Prostate gland (tissue), 2 donors: ENCODE data around the gene NCF2.

Source experiments
- CTCF ChIP-seq, 4 experiments: fragments of 200-600 bp in 2 of 4; fragments of 450-650 bp in 2 of 4; sonication (generic) in 2 of 4; IDR thresholded peaks; 1 replicate in 3 of 4; 2 replicates in 1 of 4; pipeline ENCODE4 v1.5.1; 2016 to 2019; ENCODE audit warnings: antibody characterized with exemption in 4 of 4, mild to moderate bottlenecking in 2 of 4, moderate library complexity in 2 of 4
- POLR2A ChIP-seq: fragments of 450-650 bp; IDR thresholded peaks from one replicate; pipeline ENCODE4 v1.6.1; 2016; ENCODE audit warnings: antibody characterized with exemption, mild to moderate bottlenecking

DNA sequence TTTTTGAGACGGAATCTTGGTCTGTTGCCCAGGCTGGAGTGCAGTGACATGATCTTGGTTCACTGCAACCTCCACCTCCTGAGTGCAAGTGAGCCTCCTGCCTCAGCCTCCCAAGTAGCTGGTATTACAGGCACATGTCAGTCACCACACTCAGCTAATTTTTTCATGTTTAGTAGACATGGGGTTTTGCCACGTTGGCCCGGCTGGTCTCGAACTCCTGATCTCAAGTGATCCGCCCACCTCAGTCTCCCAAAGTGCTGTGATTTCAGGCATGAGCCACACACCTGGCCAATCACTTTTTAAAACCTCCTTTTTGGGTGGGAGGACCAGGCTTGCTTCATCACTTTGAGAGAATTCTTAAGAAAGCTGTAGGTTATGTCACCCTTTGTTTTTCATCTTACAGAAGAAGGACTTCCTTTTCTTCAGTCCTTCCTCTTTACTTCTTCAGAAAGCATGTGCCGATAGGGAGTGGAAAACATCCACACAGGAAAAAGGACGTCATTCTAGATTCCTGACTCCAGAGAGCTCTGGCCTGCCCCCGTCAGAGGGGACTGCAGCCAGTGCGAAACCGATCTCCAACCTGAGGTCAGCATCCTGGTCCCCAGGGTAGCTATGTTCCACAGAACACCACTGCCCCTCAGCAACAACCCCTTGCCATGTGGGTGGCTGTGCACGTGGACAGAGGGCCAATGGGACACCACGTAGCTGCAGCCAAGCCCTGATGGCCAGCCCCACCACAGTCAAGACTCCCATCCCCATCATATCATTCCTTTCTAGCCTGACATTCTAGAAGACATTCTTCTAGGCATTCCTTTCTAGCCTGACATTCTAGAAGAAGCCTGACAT lies 21.9 kb downstream of the NCF2 start:
- TF ChIP-seq POLR2A (no peak), CTCF (IDR thresholded peaks at IDR 0.05) (no peak)
